ENCODE measurements around the gene CFAP46. TPM values are rescaled to one million over a fixed set of nuclear protein-coding genes. Genes with fewer than 3 reads are reported as not detected.

Gene CFAP46
- total and polyA plus RNA-seq, 2 donors (not counting 1 experiment from before 2014, with no cell fraction given): 0.07 TPM; not detected in 1

DNA sequence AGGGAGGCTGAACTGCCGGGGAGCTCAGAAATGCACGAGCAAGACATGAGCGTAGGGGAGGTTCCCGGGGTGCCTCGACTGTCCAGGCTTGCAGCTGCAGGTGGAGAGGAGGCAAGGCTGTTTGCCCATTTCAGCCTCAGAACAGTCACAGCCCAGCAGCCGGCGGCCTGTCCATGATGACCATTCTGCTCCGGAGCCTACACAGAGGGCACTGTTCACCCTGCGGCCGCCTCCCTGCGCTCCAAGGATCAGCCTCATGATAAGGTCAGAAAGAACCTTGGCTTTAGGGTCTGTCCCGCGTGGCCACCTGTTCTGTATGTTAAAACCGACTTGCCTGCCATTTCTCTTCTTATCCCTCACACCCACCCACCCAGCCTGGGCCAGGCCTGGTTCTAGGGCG, 21.9 kb upstream of the CFAP46 start:
- no peaks in the 10 kb centered on the region for H3K9me3 Mint-ChIP-seq (ENCODE audit: insufficient read depth)
- Histone ChIP-seq H3K36me3 (replicated peaks in 1 of 2; ENCODE audit: control extremely low read depth in 1 of 2, control insufficient read depth in 1 of 2, extremely low read depth in 1 of 2, insufficient read depth in 2 of 2, low read length in 1 of 2) (no peaks in the 10 kb centered on the region), H3K79me2 (ENCODE audit: control insufficient read depth, insufficient read depth, low read length) (no peaks in the 10 kb centered on the region), H3K9ac (ENCODE audit: low read length) (no peak overlapping the region), H3K27ac (ENCODE audit: low read length in 2 of 2) (no peak overlapping the region), H3K4me3 (ENCODE audit: control extremely low read depth in 1 of 5, extremely low read depth in 1 of 5, insufficient read depth in 1 of 5, low read depth in 2 of 5, low read length in 4 of 5) (no peak overlapping the region), H3K27me3 (replicated peaks in 1 of 4; ENCODE audit: control extremely low read depth in 1 of 4, control insufficient read depth in 3 of 4, insufficient read depth in 4 of 4, low read length in 3 of 4) (no peaks in the 10 kb centered on the region), H3K9me3 (ENCODE audit: control extremely low read depth in 1 of 3, control insufficient read depth in 2 of 3, insufficient read depth in 1 of 3, low read length in 2 of 3) (peaks cover 0 to 8% (median 0%) of the 10 kb centered on the region in 3 donors), H4K20me1 (ENCODE audit: control insufficient read depth, insufficient read depth, low read length, poor library complexity, severe bottlenecking) (no peaks in the 10 kb centered on the region), H2AFZ (ENCODE audit: insufficient read depth, low read depth, low read length, poor library complexity, severe bottlenecking) (no peak overlapping the region), H3K4me1 (ENCODE audit: control insufficient read depth in 2 of 2, insufficient read depth in 2 of 2, low read length in 2 of 2) (peaks cover 5 to 9% of the 10 kb centered on the region in 2 donors), H3K4me2 (replicated peaks; ENCODE audit: low read depth, low read length, poor library complexity, severe bottlenecking) (no peak overlapping the region)
- no peak for TF ChIP-seq EZH2 (IDR thresholded peaks at IDR 0.05; ENCODE audit: borderline replicate concordance, insufficient read depth, low read depth, low read length, poor library complexity, severe bottlenecking)
- TF ChIP-seq, protein P1, sequence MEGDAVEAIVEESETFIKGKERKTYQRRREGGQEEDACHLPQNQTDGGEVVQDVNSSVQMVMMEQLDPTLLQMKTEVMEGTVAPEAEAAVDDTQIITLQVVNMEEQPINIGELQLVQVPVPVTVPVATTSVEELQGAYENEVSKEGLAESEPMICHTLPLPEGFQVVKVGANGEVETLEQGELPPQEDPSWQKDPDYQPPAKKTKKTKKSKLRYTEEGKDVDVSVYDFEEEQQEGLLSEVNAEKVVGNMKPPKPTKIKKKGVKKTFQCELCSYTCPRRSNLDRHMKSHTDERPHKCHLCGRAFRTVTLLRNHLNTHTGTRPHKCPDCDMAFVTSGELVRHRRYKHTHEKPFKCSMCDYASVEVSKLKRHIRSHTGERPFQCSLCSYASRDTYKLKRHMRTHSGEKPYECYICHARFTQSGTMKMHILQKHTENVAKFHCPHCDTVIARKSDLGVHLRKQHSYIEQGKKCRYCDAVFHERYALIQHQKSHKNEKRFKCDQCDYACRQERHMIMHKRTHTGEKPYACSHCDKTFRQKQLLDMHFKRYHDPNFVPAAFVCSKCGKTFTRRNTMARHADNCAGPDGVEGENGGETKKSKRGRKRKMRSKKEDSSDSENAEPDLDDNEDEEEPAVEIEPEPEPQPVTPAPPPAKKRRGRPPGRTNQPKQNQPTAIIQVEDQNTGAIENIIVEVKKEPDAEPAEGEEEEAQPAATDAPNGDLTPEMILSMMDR (IDR thresholded peaks at IDR 0.05): no peak
- no peak for DNase-seq
- CTCF ChIA-PET: no interaction called here
- peak overlapping the region; percentile 95 for H3K4me3 Mint-ChIP-seq
- intact Hi-C loops (cut with micrococcal nuclease): no loop called here
- ATAC-seq (ENCODE audit: low read depth): no peak
- no peak overlapping the region for H3K27ac Mint-ChIP-seq
- 91% methylated on average over 14 of the region's 15 CpGs for WGBS (ENCODE audit: insufficient coverage)
- POLR2A ChIA-PET: no interaction called here
- H3K4me1 Mint-ChIP-seq: peaks cover 22% of the 10 kb centered on the region
- H3K27me3 Mint-ChIP-seq: peaks cover 42% of the 10 kb centered on the region

DNA sequence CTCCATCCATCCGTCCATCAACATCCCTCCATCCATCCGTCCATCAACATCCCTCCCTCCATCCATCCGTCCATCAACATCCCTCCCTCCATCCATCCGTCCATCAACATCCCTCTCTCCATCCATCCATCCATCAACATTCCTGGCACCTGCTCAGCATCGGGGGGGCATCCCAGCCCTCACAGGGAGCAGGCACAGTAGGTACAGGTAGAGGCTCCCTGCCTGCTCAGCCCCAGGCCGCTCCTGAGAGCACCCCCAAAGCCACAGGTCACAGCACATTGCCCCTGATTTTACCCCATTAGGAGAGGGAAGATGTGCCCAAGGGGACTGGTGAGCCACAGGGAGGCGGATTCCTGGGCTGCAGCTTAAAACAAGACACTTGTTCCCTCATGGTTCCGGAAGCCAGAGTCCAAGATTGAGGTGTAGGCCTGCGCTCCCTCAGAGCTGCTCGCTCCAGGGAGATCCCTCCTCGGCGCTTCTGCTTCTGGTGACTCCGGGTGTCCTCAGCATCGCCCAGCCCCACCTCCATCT, 21.1 kb upstream of the CFAP46 start:
- Histone ChIP-seq H3K36me3 (replicated peaks in 1 of 2; ENCODE audit: control extremely low read depth in 1 of 2, control insufficient read depth in 1 of 2, extremely low read depth in 1 of 2, insufficient read depth in 2 of 2, low read length in 1 of 2) (no peaks in the 10 kb centered on the region), H3K4me3 (ENCODE audit: control extremely low read depth in 1 of 5, extremely low read depth in 1 of 5, insufficient read depth in 1 of 5, low read depth in 2 of 5, low read length in 4 of 5) (no peak overlapping the region), H2AFZ (ENCODE audit: insufficient read depth, low read depth, low read length, poor library complexity, severe bottlenecking) (no peak overlapping the region), H3K4me2 (replicated peaks; ENCODE audit: low read depth, low read length, poor library complexity, severe bottlenecking) (no peak overlapping the region), H4K20me1 (ENCODE audit: control insufficient read depth, insufficient read depth, low read length, poor library complexity, severe bottlenecking) (no peaks in the 10 kb centered on the region), H3K27me3 (replicated peaks in 1 of 4; ENCODE audit: control extremely low read depth in 1 of 4, control insufficient read depth in 3 of 4, insufficient read depth in 4 of 4, low read length in 3 of 4) (no peaks in the 10 kb centered on the region), H3K4me1 (ENCODE audit: control insufficient read depth in 2 of 2, insufficient read depth in 2 of 2, low read length in 2 of 2) (peaks cover 5 to 9% of the 10 kb centered on the region in 2 donors), H3K9ac (ENCODE audit: low read length) (no peak overlapping the region), H3K79me2 (ENCODE audit: control insufficient read depth, insufficient read depth, low read length) (no peaks in the 10 kb centered on the region), H3K27ac (ENCODE audit: low read length in 2 of 2) (no peak overlapping the region), H3K9me3 (ENCODE audit: control extremely low read depth in 1 of 3, control insufficient read depth in 2 of 3, insufficient read depth in 1 of 3, low read length in 2 of 3) (peaks cover 0 to 8% (median 0%) of the 10 kb centered on the region in 3 donors)
- peaks cover 22% of the 10 kb centered on the region for H3K4me1 Mint-ChIP-seq
- POLR2A ChIA-PET: no interaction called here
- TF ChIP-seq EZH2 (IDR thresholded peaks at IDR 0.05; ENCODE audit: borderline replicate concordance, insufficient read depth, low read depth, low read length, poor library complexity, severe bottlenecking): no peak
- TF ChIP-seq, protein P1 (IDR thresholded peaks at IDR 0.05): no peak
- intact Hi-C loops (cut with micrococcal nuclease): no loop called here
- H3K27ac Mint-ChIP-seq: no peak overlapping the region
- no peak for DNase-seq
- CTCF ChIA-PET: interaction anchor here (1.3 to 1.4 kb wide), 2 partner anchors 59 to 60 kb away, joined by 3 to 4 read pairs; no protein-coding TSS in a partner anchor
- ATAC-seq (ENCODE audit: low read depth): no peak
- H3K9me3 Mint-ChIP-seq (ENCODE audit: insufficient read depth): no peaks in the 10 kb centered on the region
- H3K4me3 Mint-ChIP-seq: peak overlapping the region; percentile 95
- peaks cover 36% of the 10 kb centered on the region for H3K27me3 Mint-ChIP-seq
- 96% methylated on average over 13 of the region's 14 CpGs for WGBS (ENCODE audit: insufficient coverage)
